Heart left ventricle (tissue), 16 donors: ENCODE results near the gene SLC16A10. TPM values are rescaled to one million over a fixed set of nuclear protein-coding genes. Genes with fewer than 3 reads are reported as not detected.

ENCODE experiments used
- ATAC-seq, 4 donors: fragments of 200-7000 bp; cut with Tn5 transposase; one replicate each; pipeline ENCODE4 v1.9.1; 2020 to 2022; ENCODE audit warnings: moderate library complexity in 4 of 4, mild to moderate bottlenecking in 3 of 4, moderate number of reproducible peaks in 1 of 4
- DNase-seq, 5 donors: peaks; one replicate each; pipeline ENCODE4 v3.0.0-alpha.2; 2020
- H3K27ac ChIP-seq, 12 donors: fragments of 200-600 bp; sonication (generic) in 4 of 12; one replicate each; pipeline versions ENCODE4 v1.5.0 to v1.8.0; 2016 to 2022; ENCODE audit warnings: mild to moderate bottlenecking in 2 of 12
- H3K27me3 ChIP-seq, 9 donors: fragments of 200-600 bp; sonication (generic) in 2 of 9; one replicate each; pipeline versions ENCODE4 v1.5.1 to v1.8.0; 2016 to 2022; ENCODE audit warnings: mild to moderate bottlenecking in 3 of 9
- H3K36me3 ChIP-seq, 9 donors: fragments of 200-600 bp; sonication (generic) in 2 of 9; one replicate each; pipeline versions ENCODE4 v1.5.0 to v1.8.0; 2018 to 2022; ENCODE audit warnings: mild to moderate bottlenecking in 2 of 9
- H3K4me1 ChIP-seq, 12 donors: fragments of 200-600 bp; sonication (generic) in 4 of 12; one replicate each; pipeline versions ENCODE4 v1.5.0 to v1.8.0; 2016 to 2022; ENCODE audit warnings: mild to moderate bottlenecking in 3 of 12
- H3K4me3 ChIP-seq, 12 donors: fragments of 200-600 bp; sonication (generic) in 4 of 12; one replicate each; pipeline versions ENCODE4 v1.5.0 to v1.8.0; 2017 to 2022; ENCODE audit warnings: mild to moderate bottlenecking in 9 of 12, moderate library complexity in 4 of 12
- H3K9me3 ChIP-seq, 12 donors: fragments of 200-600 bp; sonication (generic) in 4 of 12; one replicate each; pipeline versions ENCODE4 v1.5.0 to v1.8.0; 2016 to 2022; ENCODE audit warnings: mild to moderate bottlenecking in 1 of 12
- POLR2A ChIP-seq, 2 donors: fragments of 450-650 bp; IDR thresholded peaks; one replicate each; pipeline ENCODE4 v1.6.1; 2017; ENCODE audit warnings: antibody characterized with exemption in 2 of 2, mild to moderate bottlenecking in 2 of 2, moderate library complexity in 2 of 2
- whole genome bisulfite sequencing, 4 donors: extraction: QIAGEN DNeasy Blood & Tissue Kit in 2 of 4; methylation state at CpG; one replicate each; pipeline versions ENCODE4 v1.1.5 to v1.1.7; 2013 to 2018; 5-methylcytosine and 5-hydroxymethylcytosine counted together
- intact Hi-C, 10 donors: fragments of 100-400 bp; cut with DNase I; formaldehyde crosslinking; loops; one replicate each; pipeline versions ENCODE4 v1.11.1 to v1.14.2; 2022
- polyA plus RNA-seq, 2 donors: library from polyadenylated mRNA; stranded (reverse); fragments of 200-250 nt; gene quantifications; one replicate each; pipeline ENCODE4 v1.2.3, GENCODE V29; 2013
- total RNA-seq, 9 donors: library from RNA; depleted of rRNA in 2 of 9; stranded (reverse); fragments of >200 nt in 2 of 9; fragmentation: NEBNext Ultra II Directional in 3 of 9; extraction: Animal tissue kit (Norgen Biotek cat#: 25700) in 3 of 9; gene quantifications; one replicate each; pipeline versions ENCODE4 v1.1.0 to v1.2.4, GENCODE V29; 2016 to 2023
- TF ChIP-seq, protein P1 (sequence below), 12 donors: fragments of 200-600 bp; sonication (generic) in 4 of 12; IDR thresholded peaks; one replicate each; pipeline versions ENCODE4 v1.5.0 to v1.8.0; 2018 to 2022; ENCODE audit warnings: antibody characterized with exemption in 12 of 12, mild to moderate bottlenecking in 5 of 12
- donor health status: ischemic (EF 13 %, LVEDD 7.1; RV severe dilation, severe dysfunction).
- donor health status: healthy with polysubstance abuse.
- donor health status: DM: no; HTN: yes; CAD: no.
- donor health status: DM: no; HTN: no; CAD: no.
- donor health status: ischemic (EF 25% LVEDD 6.9; RV normal size, moderate dysfunction).
- donor health status: ischemic (EF 25% LVEDD 5.7; RV mildly dilated, moderate dysfunction).
- donor health status: healthy.
- donor health status: DM: yes; HTN: yes; CAD: no.
- donor health status: ischemic (EF 35%, LVEDD 5.7; RV mildly dilated, moderate dysfunction).
- donor health status: nonischemic (EF 11% LVEDD 7.7; RV severe dilation, severe dysfunction).
- donor health status: DM: yes; HTN: yes; CAD: no.
- donor health status: PGD.
- donor health status: ischemic (EF 29% LVEDD 5.4; RV normal size, mild dysfunction).
- donor health status: nonischemic (EF 23%, LVEDD 6.1; RV moderate dilation, normal function).

SLC16A10 gene
- total and polyA plus RNA-seq, 11 donors, result 1.9 to 16.7 (median 6.6) TPM

DNA sequence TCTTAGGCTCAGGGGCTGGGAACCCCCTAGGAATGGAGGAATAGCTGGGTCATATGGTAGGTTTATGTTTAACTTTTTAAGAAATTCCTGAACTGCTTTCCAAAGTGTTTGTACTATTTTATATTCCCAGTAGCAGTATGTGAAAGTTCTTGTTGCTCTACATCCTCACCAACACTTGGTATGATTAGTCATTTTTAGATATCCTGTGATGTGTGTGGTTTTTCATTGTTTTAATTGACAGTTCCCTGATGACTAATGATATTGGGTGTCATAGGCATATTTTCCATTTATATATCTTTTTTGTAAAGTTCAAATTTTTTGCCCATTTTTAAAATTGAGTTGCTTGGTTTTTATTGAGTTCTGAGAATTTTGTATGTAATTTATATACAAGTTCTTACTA, 72.3 kb downstream of the SLC16A10 start:
- Histone ChIP-seq H3K4me1 (no peaks in the 10 kb centered on the region), H3K9me3 (peaks cover 0 to 24% (median 2%) of the 10 kb centered on the region in 12 donors), H3K4me3 (no peak overlapping the region), H3K36me3 (no peaks in the 10 kb centered on the region), H3K27me3 (no peaks in the 10 kb centered on the region), H3K27ac (no peak overlapping the region)
- DNase-seq (no peak), ATAC-seq (no peak)
- TF ChIP-seq, protein P1, sequence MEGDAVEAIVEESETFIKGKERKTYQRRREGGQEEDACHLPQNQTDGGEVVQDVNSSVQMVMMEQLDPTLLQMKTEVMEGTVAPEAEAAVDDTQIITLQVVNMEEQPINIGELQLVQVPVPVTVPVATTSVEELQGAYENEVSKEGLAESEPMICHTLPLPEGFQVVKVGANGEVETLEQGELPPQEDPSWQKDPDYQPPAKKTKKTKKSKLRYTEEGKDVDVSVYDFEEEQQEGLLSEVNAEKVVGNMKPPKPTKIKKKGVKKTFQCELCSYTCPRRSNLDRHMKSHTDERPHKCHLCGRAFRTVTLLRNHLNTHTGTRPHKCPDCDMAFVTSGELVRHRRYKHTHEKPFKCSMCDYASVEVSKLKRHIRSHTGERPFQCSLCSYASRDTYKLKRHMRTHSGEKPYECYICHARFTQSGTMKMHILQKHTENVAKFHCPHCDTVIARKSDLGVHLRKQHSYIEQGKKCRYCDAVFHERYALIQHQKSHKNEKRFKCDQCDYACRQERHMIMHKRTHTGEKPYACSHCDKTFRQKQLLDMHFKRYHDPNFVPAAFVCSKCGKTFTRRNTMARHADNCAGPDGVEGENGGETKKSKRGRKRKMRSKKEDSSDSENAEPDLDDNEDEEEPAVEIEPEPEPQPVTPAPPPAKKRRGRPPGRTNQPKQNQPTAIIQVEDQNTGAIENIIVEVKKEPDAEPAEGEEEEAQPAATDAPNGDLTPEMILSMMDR (IDR thresholded peaks at IDR 0.05), result no peak
- TF ChIP-seq POLR2A (IDR thresholded peaks at IDR 0.05), result no peak
- intact Hi-C loops, result no loop called here

DNA sequence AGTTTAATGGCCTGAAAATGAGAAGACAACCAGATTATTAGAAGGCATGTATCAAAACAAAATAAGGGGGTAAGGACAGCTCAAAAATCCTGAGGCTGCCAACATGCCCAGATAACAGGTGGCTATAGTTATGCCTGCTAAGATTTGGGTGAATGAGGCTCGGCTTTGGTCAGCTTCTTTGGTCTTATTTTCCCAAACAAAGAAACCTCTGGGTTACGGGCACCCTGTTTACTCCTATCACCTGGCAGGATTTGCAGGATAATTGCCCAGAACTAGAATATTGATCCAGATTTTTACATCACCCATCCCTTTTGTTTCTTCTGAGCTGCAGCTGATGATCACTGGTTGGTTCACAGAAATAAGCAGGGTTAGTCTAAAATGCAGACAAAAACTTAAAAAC, 74.3 kb downstream of the SLC16A10 start:
- 80 to 92% (median 87%) methylated on average over 2 of the region's 2 CpGs for WGBS, 4 donors
- TF ChIP-seq, protein P1 (IDR thresholded peaks at IDR 0.05), result no peak
- no peak for TF ChIP-seq POLR2A (IDR thresholded peaks at IDR 0.05)
- H3K27me3 ChIP-seq, result no peaks in the 10 kb centered on the region

DNA sequence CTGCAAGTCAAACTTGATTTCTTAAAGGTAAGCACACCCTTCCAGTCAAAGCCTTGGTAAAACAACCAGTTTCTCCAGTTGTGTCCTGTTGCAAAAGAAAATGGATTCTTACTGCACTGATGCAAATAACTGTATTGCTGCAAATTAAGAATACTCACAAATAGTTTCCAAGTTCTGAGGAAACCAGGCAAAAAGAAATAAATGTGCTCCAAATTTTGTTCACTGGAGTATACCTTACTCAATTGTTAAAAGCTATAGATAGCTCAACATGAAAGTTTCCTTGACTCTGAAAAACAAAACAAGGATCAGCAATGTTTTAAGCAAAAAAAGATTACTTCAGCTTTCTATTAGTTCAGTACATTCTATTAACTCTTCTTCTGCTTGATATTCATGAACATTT, 75.2 kb downstream of the SLC16A10 start:
- intact Hi-C loops, result no loop called here
- H3K36me3 ChIP-seq, result no peaks in the 10 kb centered on the region
- ATAC-seq, result no peak
- peaks cover 0 to 24% (median 2%) of the 10 kb centered on the region in 12 donors for H3K9me3 ChIP-seq
- TF ChIP-seq, protein P1 (IDR thresholded peaks at IDR 0.05), result no peak
- TF ChIP-seq POLR2A (IDR thresholded peaks at IDR 0.05), result no peak
- H3K27ac ChIP-seq, result no peak overlapping the region
- H3K27me3 ChIP-seq, result no peaks in the 10 kb centered on the region
- H3K4me1 ChIP-seq, result no peaks in the 10 kb centered on the region
- H3K4me3 ChIP-seq, result no peak overlapping the region
- DNase-seq, result no peak

More for the DNA sequence above, 74.3 kb downstream of the SLC16A10 start:
- no peaks in the 10 kb centered on the region for H3K4me1 ChIP-seq
- no peak overlapping the region for H3K4me3 ChIP-seq
- intact Hi-C loops, result no loop called here
- no peak overlapping the region for H3K27ac ChIP-seq
- H3K9me3 ChIP-seq, result peaks cover 0 to 24% (median 2%) of the 10 kb centered on the region in 12 donors
- ATAC-seq (no peak), DNase-seq (no peak)
- no peaks in the 10 kb centered on the region for H3K36me3 ChIP-seq

DNA sequence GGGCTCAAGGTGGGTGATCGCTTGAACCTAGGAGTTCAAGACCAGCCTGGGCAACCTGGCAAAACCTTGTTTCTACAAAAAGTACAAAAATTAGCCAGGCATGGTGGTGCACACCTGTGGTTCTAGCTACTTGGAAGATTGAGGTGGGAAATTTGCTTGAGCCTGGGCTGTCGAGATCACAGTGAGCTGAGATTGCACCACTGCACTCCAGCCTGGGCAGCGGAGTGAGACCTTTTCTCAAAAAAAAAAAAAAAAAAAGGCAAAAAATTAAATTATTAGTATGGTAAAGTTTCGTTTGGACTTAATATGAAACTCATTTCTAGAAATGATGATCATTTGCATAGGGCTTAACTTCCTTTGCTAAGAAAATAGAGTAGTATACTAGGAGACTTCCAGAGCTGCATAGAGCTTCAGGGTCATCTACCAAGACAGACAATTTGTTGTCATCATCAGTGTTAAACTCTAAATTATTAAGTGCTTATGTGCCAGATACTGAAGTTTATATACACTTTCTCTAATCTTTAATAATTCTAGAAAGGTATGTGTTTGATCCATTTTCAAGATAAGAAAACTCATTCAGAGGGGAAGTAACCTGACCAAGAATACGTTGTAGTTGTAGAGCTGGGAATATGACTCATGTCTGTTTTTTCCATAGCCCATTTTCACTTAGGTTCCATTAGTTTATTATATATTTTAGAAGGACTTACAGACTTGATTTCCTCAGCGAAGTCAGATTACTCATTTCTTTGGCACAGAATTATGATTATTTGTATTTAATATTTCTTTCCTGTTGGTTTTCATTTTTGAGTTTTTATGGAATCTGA, 84.5 kb downstream of the SLC16A10 start:
- no peak for TF ChIP-seq POLR2A (IDR thresholded peaks at IDR 0.05)
- TF ChIP-seq, protein P1 (IDR thresholded peaks at IDR 0.05), result no peak
- Histone ChIP-seq H3K36me3 (no peaks in the 10 kb centered on the region), H3K4me3 (no peak overlapping the region), H3K9me3 (no peaks in the 10 kb centered on the region), H3K4me1 (peaks cover 0 to 4% (median 0%) of the 10 kb centered on the region in 12 donors), H3K27ac (no peak overlapping the region), H3K27me3 (no peaks in the 10 kb centered on the region)
- intact Hi-C loops, result no loop called here
- DNase-seq (no peak), ATAC-seq (no peak)
- 82 to 83% (median 83%) methylated on average over 6 of the region's 6 CpGs for WGBS, 4 donors
